H9 (cell line): ENCODE measurements around the gene FBXL14. TPM values are rescaled to one million over a fixed set of nuclear protein-coding genes. Genes with fewer than 3 reads are reported as not detected.

Experiments used
- DNase-seq: peaks from one replicate; pipeline ENCODE4 v3.0.0-alpha.2; 2017
- H2AFZ ChIP-seq: one replicate; pipeline ENCODE4 v1.6.1; 2013; ENCODE audit warnings: mild to moderate bottlenecking, low read length, control low read depth, moderate library complexity
- H2AK5ac ChIP-seq: 2 replicates; pipeline ENCODE4 v1.6.1; 2013; ENCODE audit warnings: low read length, control low read depth, mixed read lengths; ENCODE audit not compliant: insufficient read length
- H2BK120ac ChIP-seq: one replicate; pipeline ENCODE4 v1.6.1; 2013; ENCODE audit warnings: low read depth, mild to moderate bottlenecking, low read length, control low read depth, inconsistent platforms; ENCODE audit not compliant: poor library complexity, severe bottlenecking
- H2BK12ac ChIP-seq: 2 replicates; pipeline ENCODE4 v1.6.1; 2013; ENCODE audit warnings: low read length, control low read depth, mixed read lengths, low read depth; ENCODE audit not compliant: insufficient read length
- H2BK15ac ChIP-seq: 2 replicates; pipeline ENCODE4 v1.6.1; 2013; ENCODE audit warnings: low read depth, low read length, control low read depth
- H2BK20ac ChIP-seq: one replicate; pipeline ENCODE4 v1.6.1; 2013; ENCODE audit warnings: low read depth, mild to moderate bottlenecking, low read length, control low read depth, inconsistent platforms; ENCODE audit not compliant: poor library complexity, severe bottlenecking
- H2BK5ac ChIP-seq: 2 replicates; pipeline ENCODE4 v1.6.1; 2013; ENCODE audit warnings: low read length, control low read depth, mixed read lengths; ENCODE audit not compliant: insufficient read length
- H3K14ac ChIP-seq: 2 replicates; pipeline ENCODE4 v1.6.1; 2013; ENCODE audit warnings: low read length, control low read depth; ENCODE audit not compliant: insufficient read depth
- H3K18ac ChIP-seq: 2 replicates; pipeline ENCODE4 v1.6.1; 2013; ENCODE audit warnings: low read depth, mild to moderate bottlenecking, mixed read lengths, low read length, control low read depth; ENCODE audit not compliant: insufficient read length
- H3K23ac ChIP-seq: 2 replicates; pipeline ENCODE4 v1.6.1; 2013; ENCODE audit warnings: low read length, control low read depth, mixed read lengths, low read depth; ENCODE audit not compliant: insufficient read length
- H3K23me2 ChIP-seq: 2 replicates; pipeline ENCODE4 v1.6.1; 2013; ENCODE audit warnings: low read depth, mild to moderate bottlenecking, mixed read lengths, low read length, control low read depth; ENCODE audit not compliant: insufficient read length, poor library complexity, severe bottlenecking
- H3K27ac ChIP-seq: 2 replicates; pipeline ENCODE4 v1.5.1; 2013; ENCODE audit warnings: low read length, control low read depth, mixed read lengths, low read depth; ENCODE audit not compliant: insufficient read length
- H3K27me3 ChIP-seq: 2 replicates; pipeline ENCODE4 v1.6.1; 2013; ENCODE audit warnings: low read length, control low read depth, inconsistent platforms; ENCODE audit not compliant: insufficient read depth
- H3K4ac ChIP-seq: 2 replicates; pipeline ENCODE4 v1.6.1; 2013; ENCODE audit warnings: low read depth, mild to moderate bottlenecking, control low read depth, inconsistent platforms, low read length, moderate library complexity
- H3K4me1 ChIP-seq: 2 replicates; pipeline ENCODE4 v1.6.1; 2013; ENCODE audit warnings: low read length, control low read depth, inconsistent platforms; ENCODE audit not compliant: insufficient read depth
- H3K4me2 ChIP-seq: 2 replicates; pipeline ENCODE4 v1.6.1; 2013; ENCODE audit warnings: low read length, control low read depth, mixed read lengths; ENCODE audit not compliant: insufficient read length, insufficient read depth
- H3K56ac ChIP-seq: 2 replicates; pipeline ENCODE4 v1.6.1; 2013; ENCODE audit warnings: low read depth, mild to moderate bottlenecking, mixed read lengths, low read length, control low read depth; ENCODE audit not compliant: insufficient read length
- H3K79me1 ChIP-seq: 2 replicates; pipeline ENCODE4 v1.6.1; 2013; ENCODE audit warnings: low read depth, mild to moderate bottlenecking, moderate library complexity, low read length, control low read depth, inconsistent platforms; ENCODE audit not compliant: insufficient read depth, poor library complexity, severe bottlenecking
- H3K79me2 ChIP-seq: 2 replicates; pipeline ENCODE4 v1.6.1; 2013; ENCODE audit warnings: low read length, control low read depth, inconsistent platforms; ENCODE audit not compliant: insufficient read depth
- H3K9ac ChIP-seq: 2 replicates; pipeline ENCODE4 v1.6.1; 2013; ENCODE audit warnings: low read length, control low read depth, mixed read lengths; ENCODE audit not compliant: insufficient read length; ENCODE audit errors: extremely low read depth
- H3K9me3 ChIP-seq: one replicate; pipeline ENCODE4 v1.6.1; 2013; ENCODE audit warnings: low read depth, low read length, inconsistent platforms; ENCODE audit not compliant: control insufficient read depth
- H3T11ph ChIP-seq: one replicate; pipeline ENCODE4 v1.6.1; 2013; ENCODE audit warnings: mild to moderate bottlenecking, low read length, control low read depth, inconsistent platforms
- H4K20me1 ChIP-seq: one replicate; pipeline ENCODE4 v1.6.1; 2013; ENCODE audit not compliant: control insufficient read depth, insufficient read length, insufficient read depth
- H4K5ac ChIP-seq: 2 replicates; pipeline ENCODE4 v1.6.1; 2013; ENCODE audit warnings: low read depth, mild to moderate bottlenecking, mixed read lengths, low read length, control low read depth; ENCODE audit not compliant: insufficient read length
- H4K8ac ChIP-seq: replicated peaks from 2 replicates; pipeline ENCODE4 v1.6.1; 2013; ENCODE audit warnings: low read length, control low read depth, mixed read lengths, low read depth; ENCODE audit not compliant: insufficient read length
- H4K91ac ChIP-seq: 2 replicates; pipeline ENCODE4 v1.6.1; 2013; ENCODE audit warnings: low read depth, mild to moderate bottlenecking, moderate library complexity, mixed read lengths, low read length, control low read depth; ENCODE audit not compliant: insufficient read length
- H3K27ac Mint-ChIP-seq, 3 experiments: 2 replicates in 2 of 3; 3 replicates in 1 of 3; pipeline ENCODE4 v1.8.0; 2020 to 2021; ENCODE audit warnings: mixed read lengths in 3 of 3, mild to moderate bottlenecking in 1 of 3, moderate library complexity in 1 of 3
- H3K27me3 Mint-ChIP-seq: 2 replicates; pipeline ENCODE4 v1.8.0; 2021; ENCODE audit warnings: low read depth, mild to moderate bottlenecking, moderate library complexity, mixed read lengths
- H3K36me3 Mint-ChIP-seq, 3 experiments: 2 replicates in 2 of 3; 3 replicates in 1 of 3; pipeline ENCODE4 v1.8.0; 2020 to 2021; ENCODE audit warnings: low read depth in 3 of 3, mixed read lengths in 3 of 3; ENCODE audit not compliant: insufficient read depth in 1 of 3
- H3K4me1 Mint-ChIP-seq, 2 experiments: 2 replicates each; pipeline ENCODE4 v1.8.0; 2020; ENCODE audit warnings: mixed read lengths in 2 of 2
- H3K4me3 Mint-ChIP-seq, 2 experiments: 2 replicates in 1 of 2; 3 replicates in 1 of 2; pipeline ENCODE4 v1.8.0; 2020 to 2021; ENCODE audit warnings: mild to moderate bottlenecking in 2 of 2, mixed read lengths in 2 of 2, moderate library complexity in 1 of 2
- H3K9me3 Mint-ChIP-seq, 2 experiments: 2 replicates in 1 of 2; 3 replicates in 1 of 2; pipeline ENCODE4 v1.8.0; 2020; ENCODE audit warnings: mild to moderate bottlenecking in 2 of 2, mixed read lengths in 2 of 2, moderate library complexity in 1 of 2
- CTCF ChIP-seq: fragments of 200-600 bp; sonication (generic); conservative IDR thresholded peaks from 3 replicates; pipeline ENCODE4 v1.8.0; 2021; ENCODE audit warnings: antibody characterized with exemption, mild to moderate bottlenecking
- WGBS: extraction: QIAGEN DNeasy Blood & Tissue Kit; methylation state at CpG from one replicate; pipeline ENCODE4 v1.1.7; 2013; ENCODE audit warnings: missing lambda C conversion rate, low lambda C conversion rate, mixed read lengths; ENCODE audit not compliant: insufficient read length; ENCODE audit errors: extremely low coverage; 5-methylcytosine and 5-hydroxymethylcytosine counted together
- total RNA-seq: library from RNA; stranded (reverse); gene quantifications from 2 replicates; pipeline ENCODE4 v1.2.1, GENCODE V29; 2021

Gene FBXL14
- total RNA-seq, 1 experiment from 2014 or later, result 15.6 TPM

GRCh38 chr12:1639538-1639937 lies 45.2 kb upstream of the FBXL14 start:
- Histone ChIP-seq H3K23me2 (no peaks in the 10 kb centered on the region), H2BK120ac (no peak overlapping the region), H2BK12ac (no peak overlapping the region), H3K27me3 (no peaks in the 10 kb centered on the region), H4K91ac (no peak overlapping the region), H4K5ac (no peak overlapping the region), H4K20me1 (no peaks in the 10 kb centered on the region), H2BK15ac (no peak overlapping the region), H2AFZ (no peak overlapping the region), H3K9ac (no peak overlapping the region), H3K18ac (no peak overlapping the region), H4K8ac (no peak overlapping the region), H3K9me3 (no peaks in the 10 kb centered on the region), H3K27ac (no peak overlapping the region), H3K4me2 (no peak overlapping the region), H3T11ph (no peak overlapping the region), H3K4me1 (no peaks in the 10 kb centered on the region), H3K79me1 (no peaks in the 10 kb centered on the region), H2BK5ac (no peak overlapping the region), H3K56ac (no peak overlapping the region), H3K14ac (no peak overlapping the region), H2BK20ac (no peak overlapping the region), H2AK5ac (no peak overlapping the region), H3K23ac (no peak overlapping the region), H3K79me2 (no peaks in the 10 kb centered on the region), H3K4ac (no peak overlapping the region)
- no peaks in the 10 kb centered on the region for H3K9me3 Mint-ChIP-seq
- TF ChIP-seq CTCF, result no peak
- no peak overlapping the region for H3K4me3 Mint-ChIP-seq
- H3K4me1 Mint-ChIP-seq, result peaks cover 2 to 11% of the 10 kb centered on the region in 2 experiments; a peak in 3 of 4 replicates
- H3K27me3 Mint-ChIP-seq, result peaks cover 21% of the 10 kb centered on the region
- WGBS, result no CpG with 5 or more reads among the region's 40 CpGs
- H3K36me3 Mint-ChIP-seq, result no peaks in the 10 kb centered on the region
- DNase-seq, result no peak
- no peak overlapping the region for H3K27ac Mint-ChIP-seq
